Effector memory CD8-positive, alpha-beta T cell (primary cell): ENCODE data around the gene BCL2L14.

ENCODE experiments used
- ATAC-seq: fragments of 150-1000 bp; cut with Tn5 transposase; replicated peaks from 2 replicates; pipeline ENCODE4 v1.10.0; 2021; ENCODE audit warnings: mild to moderate bottlenecking, moderate library complexity
- DNase-seq, 3 experiments: peaks; one replicate each; pipeline ENCODE4 v3.0.0; 2021
- H3K27ac Mint-ChIP-seq, 2 donors: one replicate each; pipeline ENCODE4 v1.8.0; 2022; ENCODE audit warnings: mild to moderate bottlenecking in 2 of 2, mixed read lengths in 2 of 2, moderate library complexity in 2 of 2
- H3K27me3 Mint-ChIP-seq, 2 donors: one replicate each; pipeline ENCODE4 v1.8.0; 2022; ENCODE audit warnings: mixed read lengths in 2 of 2
- H3K36me3 Mint-ChIP-seq: one replicate; pipeline ENCODE4 v1.8.0; 2022; ENCODE audit warnings: mild to moderate bottlenecking, moderate library complexity, mixed read lengths; ENCODE audit not compliant: insufficient read depth
- H3K4me1 Mint-ChIP-seq, 2 donors: one replicate each; pipeline ENCODE4 v1.8.0; 2022; ENCODE audit warnings: low read depth in 2 of 2, mixed read lengths in 2 of 2
- H3K4me3 Mint-ChIP-seq, 2 donors: one replicate each; pipeline ENCODE4 v1.8.0; 2022; ENCODE audit warnings: mild to moderate bottlenecking in 2 of 2, mixed read lengths in 2 of 2, moderate library complexity in 2 of 2
- H3K9me3 Mint-ChIP-seq, 2 donors: one replicate each; pipeline ENCODE4 v1.8.0; 2022; ENCODE audit warnings: mixed read lengths in 2 of 2

The BCL2L14 gene

GRCh38 chr12:12035229-12035628 is 35.5 kb upstream of the BCL2L14 start:
- Mint-ChIP-seq H3K27me3 (peaks cover 14 to 20% of the 10 kb centered on the region in 2 donors), H3K36me3 (peaks cover 4% of the 10 kb centered on the region), H3K27ac (no peak overlapping the region), H3K9me3 (no peaks in the 10 kb centered on the region), H3K4me3 (no peak overlapping the region), H3K4me1 (peaks cover 6 to 11% of the 10 kb centered on the region in 2 donors)
- no peak for DNase-seq
- ATAC-seq, result no peak

- H3K4me3 Mint-ChIP-seq, result no peak overlapping the region
- H3K4me1 Mint-ChIP-seq, result peaks cover 6 to 11% of the 10 kb centered on the region in 2 donors
These were observed 33.8 kb upstream of the BCL2L14 start for GRCh38 chr12:12036901-12037300.

GRCh38 chr12:12039897-12040296 is 30.8 kb upstream of the BCL2L14 start:
- H3K4me3 Mint-ChIP-seq, result no peak overlapping the region
- H3K4me1 Mint-ChIP-seq, result no peaks in the 10 kb centered on the region
- no peak for DNase-seq
- no peak for ATAC-seq
- H3K27me3 Mint-ChIP-seq, result peaks cover 30 to 37% of the 10 kb centered on the region in 2 donors
- no peak overlapping the region for H3K27ac Mint-ChIP-seq
- H3K9me3 Mint-ChIP-seq, result no peaks in the 10 kb centered on the region
- H3K36me3 Mint-ChIP-seq, result no peaks in the 10 kb centered on the region

More at GRCh38 chr12:12036901-12037300, 33.8 kb upstream of the BCL2L14 start:
- H3K27me3 Mint-ChIP-seq, result peaks cover 30% of the 10 kb centered on the region in 2 donors
- no peak for ATAC-seq
- H3K27ac Mint-ChIP-seq, result no peak overlapping the region
- DNase-seq, result no peak
- H3K36me3 Mint-ChIP-seq, result peaks cover 4% of the 10 kb centered on the region
- H3K9me3 Mint-ChIP-seq, result no peaks in the 10 kb centered on the region

DNA sequence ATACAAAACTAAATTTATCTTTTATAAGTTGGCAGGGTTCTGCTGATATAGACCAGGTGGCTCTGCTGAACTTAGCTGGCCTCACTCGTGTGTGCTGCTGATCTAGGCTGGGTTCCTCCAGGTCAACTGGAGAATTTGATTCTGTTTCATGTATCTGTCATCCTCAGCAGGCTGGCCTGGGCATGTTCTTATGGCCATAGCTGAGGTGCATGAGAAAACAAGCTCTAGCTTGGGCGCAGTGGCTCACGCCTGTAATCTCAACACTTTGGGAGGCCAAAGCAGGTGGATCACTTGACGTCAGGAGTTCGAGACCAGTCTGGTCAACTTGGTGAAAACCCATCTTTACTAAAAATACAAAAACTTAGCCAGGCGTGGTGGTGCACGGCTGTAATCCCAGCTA is 24.3 kb upstream of the BCL2L14 start:
- Mint-ChIP-seq H3K9me3 (no peaks in the 10 kb centered on the region), H3K27ac (no peak overlapping the region), H3K4me1 (no peaks in the 10 kb centered on the region), H3K4me3 (no peak overlapping the region), H3K36me3 (no peaks in the 10 kb centered on the region), H3K27me3 (peaks cover 2 to 12% of the 10 kb centered on the region in 2 donors)
- no peak for DNase-seq
- no peak for ATAC-seq

GRCh38 chr12:12047682-12048081 is 23.1 kb upstream of the BCL2L14 start:
- Mint-ChIP-seq H3K4me3 (no peak overlapping the region), H3K4me1 (no peaks in the 10 kb centered on the region), H3K27me3 (no peaks in the 10 kb centered on the region), H3K36me3 (no peaks in the 10 kb centered on the region), H3K9me3 (no peaks in the 10 kb centered on the region), H3K27ac (no peak overlapping the region)
- ATAC-seq (no peak), DNase-seq (no peak)

- H3K4me3 Mint-ChIP-seq, result no peak overlapping the region
- H3K9me3 Mint-ChIP-seq, result no peaks in the 10 kb centered on the region
- no peak overlapping the region for H3K27ac Mint-ChIP-seq
- H3K36me3 Mint-ChIP-seq, result no peaks in the 10 kb centered on the region
- no peak for DNase-seq
- no peaks in the 10 kb centered on the region for H3K4me1 Mint-ChIP-seq
- no peaks in the 10 kb centered on the region for H3K27me3 Mint-ChIP-seq
- no peak for ATAC-seq
These were observed 22.5 kb upstream of the BCL2L14 start for GRCh38 chr12:12048266-12048665.

- DNase-seq (no peak), ATAC-seq (no peak)
- Mint-ChIP-seq H3K27me3 (no peaks in the 10 kb centered on the region), H3K4me3 (no peak overlapping the region), H3K4me1 (no peaks in the 10 kb centered on the region), H3K27ac (no peak overlapping the region), H3K9me3 (no peaks in the 10 kb centered on the region), H3K36me3 (no peaks in the 10 kb centered on the region)
These were observed 22.0 kb upstream of the BCL2L14 start for GRCh38 chr12:12048714-12049113.

- Mint-ChIP-seq H3K4me1 (no peaks in the 10 kb centered on the region), H3K27me3 (no peaks in the 10 kb centered on the region), H3K36me3 (peaks cover 3% of the 10 kb centered on the region), H3K4me3 (no peak overlapping the region), H3K9me3 (no peaks in the 10 kb centered on the region), H3K27ac (no peak overlapping the region)
- no peak for ATAC-seq
- DNase-seq, result no peak
These were observed 19.1 kb upstream of the BCL2L14 start for GRCh38 chr12:12051668-12052067.

GRCh38 chr12:12054993-12055392 is 15.7 kb upstream of the BCL2L14 start:
- no peak for ATAC-seq

GRCh38 chr12:12056951-12057350 is 13.8 kb upstream of the BCL2L14 start:
- no peaks in the 10 kb centered on the region for H3K9me3 Mint-ChIP-seq
- H3K4me3 Mint-ChIP-seq, result no peak overlapping the region

More at GRCh38 chr12:12054993-12055392, 15.7 kb upstream of the BCL2L14 start:
- Mint-ChIP-seq H3K9me3 (no peaks in the 10 kb centered on the region), H3K4me1 (no peaks in the 10 kb centered on the region), H3K36me3 (peaks cover 3% of the 10 kb centered on the region), H3K4me3 (no peak overlapping the region), H3K27me3 (peaks cover 15% of the 10 kb centered on the region in 2 donors), H3K27ac (no peak overlapping the region)
- no peak for DNase-seq

DNA sequence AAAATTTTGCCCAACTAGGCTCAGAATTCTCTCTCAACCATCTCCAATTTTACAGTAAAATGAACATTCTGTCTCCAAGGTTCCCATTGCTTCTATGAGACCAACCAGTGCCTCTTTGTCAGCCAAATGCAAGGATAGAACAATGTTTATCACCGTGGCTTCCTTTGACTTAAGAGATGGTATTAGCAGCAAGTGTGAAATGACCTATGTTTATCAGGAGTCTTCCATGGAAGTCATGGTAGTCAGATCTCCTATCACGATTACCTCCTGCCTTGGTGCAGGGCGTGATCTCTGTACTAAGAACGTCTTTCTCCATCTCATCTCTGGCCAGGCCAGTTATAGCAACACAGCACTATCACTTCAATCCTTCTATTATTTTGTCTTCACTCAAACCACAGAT is 6.1 kb upstream of the BCL2L14 start:
- no peak for ATAC-seq
- no peak for DNase-seq
- no peaks in the 10 kb centered on the region for H3K9me3 Mint-ChIP-seq
- peaks cover 21 to 27% of the 10 kb centered on the region in 2 donors for H3K27me3 Mint-ChIP-seq
- H3K36me3 Mint-ChIP-seq, result no peaks in the 10 kb centered on the region
- H3K4me1 Mint-ChIP-seq, result no peaks in the 10 kb centered on the region
- H3K27ac Mint-ChIP-seq, result no peak overlapping the region
- H3K4me3 Mint-ChIP-seq, result no peak overlapping the region

More at GRCh38 chr12:12056951-12057350, 13.8 kb upstream of the BCL2L14 start:
- DNase-seq (no peak), ATAC-seq (no peak)
- no peak overlapping the region for H3K27ac Mint-ChIP-seq
- no peaks in the 10 kb centered on the region for H3K4me1 Mint-ChIP-seq
- peaks cover 15 to 22% of the 10 kb centered on the region in 2 donors for H3K27me3 Mint-ChIP-seq
- H3K36me3 Mint-ChIP-seq, result peaks cover 3% of the 10 kb centered on the region

DNA sequence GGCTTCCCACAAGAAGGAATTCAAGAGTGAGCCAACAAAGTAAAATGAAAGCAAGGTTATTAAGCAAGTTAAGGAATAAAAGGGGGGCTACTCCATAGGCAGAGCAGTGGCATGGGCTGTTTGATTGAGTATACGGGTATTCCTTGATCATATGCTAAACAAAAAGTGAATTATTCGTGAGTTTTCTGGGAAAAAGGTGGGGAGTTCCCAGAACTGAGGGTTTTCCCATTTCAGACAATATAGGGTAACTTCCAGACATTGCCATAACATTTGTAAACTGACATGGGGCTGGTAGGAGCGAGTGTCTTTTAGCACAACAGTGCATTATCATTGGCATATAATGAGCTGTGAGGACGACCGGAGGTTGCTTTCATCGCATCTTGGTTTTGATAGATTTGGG is 2.0 kb upstream of the BCL2L14 start:
- no peaks in the 10 kb centered on the region for H3K9me3 Mint-ChIP-seq
- ATAC-seq (no peak), DNase-seq (no peak)
- H3K27me3 Mint-ChIP-seq, result peaks cover 21 to 22% of the 10 kb centered on the region in 2 donors
- H3K4me1 Mint-ChIP-seq, result peaks cover 13% of the 10 kb centered on the region in 2 donors
- no peaks in the 10 kb centered on the region for H3K36me3 Mint-ChIP-seq
- no peak overlapping the region for H3K4me3 Mint-ChIP-seq
- no peak overlapping the region for H3K27ac Mint-ChIP-seq

DNA sequence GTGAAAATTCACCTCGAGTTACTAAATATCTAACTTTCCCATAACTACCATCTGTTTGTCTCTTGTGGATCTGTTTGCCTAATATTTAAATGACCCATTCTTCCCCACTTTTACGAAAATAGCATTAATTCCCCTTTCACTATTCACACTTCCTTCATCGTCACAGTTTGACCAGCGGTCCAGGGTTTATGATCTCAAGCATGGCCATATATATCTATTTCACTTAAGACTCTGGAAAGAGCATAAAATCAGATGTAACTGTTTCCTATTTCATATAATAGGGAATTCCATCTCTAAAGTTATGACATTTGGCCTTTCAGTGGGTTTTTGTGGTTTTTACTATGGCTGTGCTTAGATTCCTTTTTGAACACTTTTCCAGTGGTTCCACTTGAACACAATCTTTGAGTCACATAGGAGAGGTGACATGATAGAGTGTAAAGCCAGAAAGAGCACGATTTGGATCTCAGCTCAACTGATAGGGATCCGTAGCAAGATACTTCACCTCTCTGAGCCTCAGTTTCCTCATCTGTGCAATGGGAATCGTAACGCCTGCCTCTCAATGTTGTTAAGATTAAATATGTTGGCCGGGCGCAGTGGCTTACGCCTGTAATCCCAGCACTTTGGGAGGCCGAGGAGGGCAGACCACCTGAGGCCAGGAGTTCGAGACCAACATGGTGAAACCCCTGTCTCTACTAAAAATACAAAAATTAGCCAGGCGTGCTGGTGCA is 754 bp upstream of the BCL2L14 start:
- DNase-seq (no peak), ATAC-seq (no peak)
- H3K9me3 Mint-ChIP-seq, result no peaks in the 10 kb centered on the region
- peak overlapping the region in 1 of 2 donors; percentile 59 for H3K27ac Mint-ChIP-seq
- peak overlapping the region; percentile 57 to 65 for H3K4me3 Mint-ChIP-seq
- peaks cover 13% of the 10 kb centered on the region in 2 donors for H3K4me1 Mint-ChIP-seq
- H3K36me3 Mint-ChIP-seq, result no peaks in the 10 kb centered on the region
- peaks cover 21 to 22% of the 10 kb centered on the region in 2 donors for H3K27me3 Mint-ChIP-seq

DNA sequence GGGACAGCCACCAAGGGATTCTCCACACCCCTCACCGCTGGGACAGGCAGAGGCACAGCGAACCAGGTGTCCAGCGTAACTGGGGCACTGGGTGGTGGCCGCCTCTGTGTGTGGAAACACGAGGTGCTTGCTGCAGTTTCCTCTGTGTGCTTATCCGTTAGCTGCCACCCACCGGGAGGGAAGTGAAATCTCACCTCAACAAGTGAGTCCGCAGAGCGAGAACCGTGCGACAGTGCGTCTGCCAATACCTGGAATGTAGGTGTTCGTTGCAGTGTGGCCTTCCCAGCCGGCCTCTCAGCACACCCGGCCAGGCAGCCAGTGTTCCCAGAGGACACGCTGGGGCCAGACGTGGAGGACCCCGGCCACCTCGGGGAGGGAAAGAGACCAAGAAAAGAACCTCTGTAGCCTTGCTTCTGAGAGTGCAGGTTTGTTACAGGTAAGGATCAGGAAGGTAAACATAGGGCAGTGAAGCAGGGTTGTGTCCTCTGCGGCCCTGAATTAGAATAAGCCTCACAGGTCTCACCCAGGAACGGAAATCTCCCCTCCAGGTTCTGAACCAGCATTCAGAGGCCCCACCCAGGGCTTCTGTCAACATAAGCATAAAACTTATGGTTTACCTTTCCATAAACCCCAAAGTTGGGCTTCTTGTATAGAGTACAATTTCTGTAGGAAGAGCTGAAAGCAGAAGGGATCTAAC is 1.5 kb downstream of the BCL2L14 start:
- ATAC-seq, result peak; percentile 51

More for the DNA sequence above, 1.5 kb downstream of the BCL2L14 start:
- H3K27me3 Mint-ChIP-seq, result peaks cover 28 to 39% of the 10 kb centered on the region in 2 donors
- no peaks in the 10 kb centered on the region for H3K9me3 Mint-ChIP-seq
- H3K4me1 Mint-ChIP-seq, result peaks cover 13% of the 10 kb centered on the region in 2 donors
- no peaks in the 10 kb centered on the region for H3K36me3 Mint-ChIP-seq
- H3K27ac Mint-ChIP-seq, result no peak overlapping the region
- DNase-seq, result peak in 1 of 3 experiments; percentile 7
- H3K4me3 Mint-ChIP-seq, result peak overlapping the region in 1 of 2 donors; percentile 57
